ENCODE results near the gene SCYGR2.
A peak's percentile ranks its signal among the peaks of the same experiment; 100 is the strongest.
"Not testable (repeated sequence)": the region's sequence is repeated elsewhere in the genome, so short reads cannot be mapped to it uniquely, and the experiment has no call there.

The SCYGR2 gene

GRCh38 chr2:227598835-227599503, at the start of gene SCYGR2:
Gene SCYGR2 (plus strand): TSS chr2:227598893. CDS start chr2:227598893, 0 bp downstream.
- not testable (repeated sequence) for DNase-seq

GRCh38 chr2:227551836-227552235, 46.9 kb upstream of the SCYGR2 start:
- no peak for DNase-seq

GRCh38 chr2:227562581-227562980, 36.1 kb upstream of the SCYGR2 start:
- DNase-seq = no peak

GRCh38 chr2:227565080-227565479, 33.6 kb upstream of the SCYGR2 start:
- no peak for DNase-seq

- no peak for DNase-seq
These were observed 32.7 kb upstream of the SCYGR2 start for GRCh38 chr2:227566012-227566411.

GRCh38 chr2:227568852-227569169, 29.9 kb upstream of the SCYGR2 start:
- DNase-seq = no peak

GRCh38 chr2:227570615-227571014, 28.1 kb upstream of the SCYGR2 start:
- no peak for DNase-seq

GRCh38 chr2:227576110-227576509, 22.6 kb upstream of the SCYGR2 start:
- no peak for DNase-seq

GRCh38 chr2:227576812-227577211, 21.9 kb upstream of the SCYGR2 start:
- DNase-seq = no peak

GRCh38 chr2:227577555-227577954, 21.1 kb upstream of the SCYGR2 start:
- DNase-seq = no peak

GRCh38 chr2:227578642-227579041, 20.1 kb upstream of the SCYGR2 start:
- no peak for DNase-seq

- DNase-seq = no peak
These were observed 18.9 kb upstream of the SCYGR2 start for GRCh38 chr2:227579791-227580190.

GRCh38 chr2:227582369-227582768, 16.3 kb upstream of the SCYGR2 start:
- no peak for DNase-seq

- DNase-seq = no peak
These were observed 5.9 kb upstream of the SCYGR2 start for GRCh38 chr2:227592694-227593387.

- DNase-seq = no peak
These were observed 2.9 kb upstream of the SCYGR2 start for GRCh38 chr2:227595797-227596196.

- no peak for DNase-seq
These were observed 1.7 kb upstream of the SCYGR2 start for GRCh38 chr2:227597036-227597435.

- DNase-seq = no peak
These were observed 695 bp upstream of the SCYGR2 start for GRCh38 chr2:227597998-227598397.

- no peak for DNase-seq
These were observed 3.7 kb downstream of the SCYGR2 start for GRCh38 chr2:227602358-227602757.

GRCh38 chr2:227606476-227606875, 7.8 kb downstream of the SCYGR2 start:
- DNase-seq = no peak

GRCh38 chr2:227607941-227608340, 9.2 kb downstream of the SCYGR2 start:
- no peak for DNase-seq

- DNase-seq = peak; percentile 38
These were observed 10.1 kb downstream of the SCYGR2 start for GRCh38 chr2:227608561-227609338.

- DNase-seq = no peak
These were observed 11.4 kb downstream of the SCYGR2 start for GRCh38 chr2:227610123-227610522.

GRCh38 chr2:227612546-227613271, 14.0 kb downstream of the SCYGR2 start:
- no peak for DNase-seq
